Measurements from ENCODE around the gene SAMMSON. TPM values are rescaled to one million over a fixed set of nuclear protein-coding genes. Genes with fewer than 3 reads are reported as not detected.

The SAMMSON gene
- total and polyA plus RNA-seq, 2 of the 4 experiments (the other 2 are of a cell fraction): not detected

DNA sequence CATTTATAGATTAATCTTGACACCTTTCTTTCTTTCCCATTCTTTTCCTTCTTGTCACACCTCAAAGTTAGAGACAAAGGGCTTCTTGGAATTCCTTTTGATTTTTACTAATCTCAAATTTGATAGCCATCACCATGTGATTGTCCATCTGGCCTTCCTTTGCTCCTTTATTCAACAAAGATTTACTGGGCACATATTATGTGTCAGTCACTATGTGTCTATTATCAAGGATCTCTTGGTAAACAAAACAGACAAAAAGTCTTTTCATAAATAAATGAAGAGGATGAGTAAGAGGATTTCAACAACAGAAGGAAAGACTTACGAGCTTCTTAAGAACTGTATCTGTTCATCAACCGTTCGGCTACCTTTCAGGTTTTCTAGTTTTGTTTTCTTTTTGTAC, 56.5 kb downstream of the SAMMSON start:
- Histone ChIP-seq H2BK15ac (ENCODE audit: low read depth, low read length) (no peak overlapping the region), H3K4me3 (ENCODE audit: insufficient read depth, low read depth, low read length) (no peak overlapping the region), H3K4ac (ENCODE audit: low read depth, low read length) (no peak overlapping the region), H4K91ac (ENCODE audit: insufficient read depth, low read depth, low read length) (no peak overlapping the region), H3K14ac (replicated peaks; ENCODE audit: low read depth, low read length) (no peak overlapping the region), H3K79me1 (ENCODE audit: low read depth in 1 of 2, low read length in 2 of 2) (no peaks in the 10 kb centered on the region), H3K9me3 (ENCODE audit: control insufficient read depth, insufficient read depth, low read length) (no peaks in the 10 kb centered on the region), H2BK20ac (ENCODE audit: low read depth, low read length) (no peak overlapping the region), H3K27me3 (ENCODE audit: control insufficient read depth, insufficient read depth, low read length) (peaks cover 6% of the 10 kb centered on the region), H4K8ac (ENCODE audit: low read depth in 2 of 2, low read length in 2 of 2) (no peak overlapping the region), H3K18ac (ENCODE audit: low read depth, low read length) (no peak overlapping the region), H2AFZ (replicated peaks; ENCODE audit: low read length, poor library complexity) (no peak overlapping the region), H3K4me1 (ENCODE audit: control insufficient read depth, insufficient read depth, low read length) (no peaks in the 10 kb centered on the region), H3K4me2 (ENCODE audit: low read depth, low read length) (no peak overlapping the region), H3K23ac (ENCODE audit: low read depth, low read length) (no peak overlapping the region), H2BK5ac (ENCODE audit: low read depth, low read length, poor library complexity, severe bottlenecking) (no peak overlapping the region), H3K27ac (ENCODE audit: insufficient read depth, low read length) (no peak overlapping the region), H3K36me3 (ENCODE audit: control insufficient read depth, insufficient read depth, low read length) (no peaks in the 10 kb centered on the region), H2AK9ac (replicated peaks; ENCODE audit: low read depth, low read length, poor library complexity) (no peak overlapping the region), H2AK5ac (ENCODE audit: low read depth, low read length) (no peak overlapping the region), H4K5ac (ENCODE audit: low read depth, low read length) (no peak overlapping the region), H4K20me1 (ENCODE audit: insufficient read depth, low read length) (no peaks in the 10 kb centered on the region), H2BK120ac (ENCODE audit: low read depth, low read length) (no peak overlapping the region), H3K56ac (ENCODE audit: extremely low read depth, insufficient read depth, low read length) (no peak overlapping the region), H3K9ac (ENCODE audit: low read depth, low read length) (no peak overlapping the region), H3K9me1 (ENCODE audit: insufficient read depth, low read length) (no peaks in the 10 kb centered on the region)
- intact Hi-C loops (cut with micrococcal nuclease) (no loop called here), in situ Hi-C loops (cut with MboI; ENCODE audit: low sequenced_read_pairs) (loop anchor here (25.0 kb wide), 1 partner anchor 1606 kb away; no protein-coding TSS in a partner anchor), dilution Hi-C loops (cut with HindIII; ENCODE audit: low sequenced_read_pairs, unreplicated experiment) (no loop called here)
- POLR2A ChIA-PET (ENCODE audit: unreplicated experiment): no interaction called here
- DNase-seq (no peak), ATAC-seq (ENCODE audit: low read depth) (no peak)
- CTCF ChIA-PET: interaction anchor here (0.6 kb wide), 1 partner anchor 1592 kb away, joined by 3 read pairs; no protein-coding TSS in a partner anchor
- TF ChIP-seq RCOR1 (IDR thresholded peaks at IDR 0.05; ENCODE audit: insufficient replicate concordance, low read length): no peak
- no peak for TF ChIP-seq POLR2A (IDR thresholded peaks at IDR 0.05; ENCODE audit: low read depth, low read length)
- TF ChIP-seq MAZ (IDR thresholded peaks at IDR 0.05; ENCODE audit: borderline replicate concordance, low read depth, low read length): no peak
- no peak for TF ChIP-seq CHD1 (IDR thresholded peaks at IDR 0.05; ENCODE audit: low read depth, low read length)
- no peak for TF ChIP-seq SMC3 (IDR thresholded peaks at IDR 0.05; ENCODE audit: low read depth, low read length)
- TF ChIP-seq, protein P1, sequence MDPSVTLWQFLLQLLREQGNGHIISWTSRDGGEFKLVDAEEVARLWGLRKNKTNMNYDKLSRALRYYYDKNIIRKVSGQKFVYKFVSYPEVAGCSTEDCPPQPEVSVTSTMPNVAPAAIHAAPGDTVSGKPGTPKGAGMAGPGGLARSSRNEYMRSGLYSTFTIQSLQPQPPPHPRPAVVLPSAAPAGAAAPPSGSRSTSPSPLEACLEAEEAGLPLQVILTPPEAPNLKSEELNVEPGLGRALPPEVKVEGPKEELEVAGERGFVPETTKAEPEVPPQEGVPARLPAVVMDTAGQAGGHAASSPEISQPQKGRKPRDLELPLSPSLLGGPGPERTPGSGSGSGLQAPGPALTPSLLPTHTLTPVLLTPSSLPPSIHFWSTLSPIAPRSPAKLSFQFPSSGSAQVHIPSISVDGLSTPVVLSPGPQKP (IDR thresholded peaks at IDR 0.05; ENCODE audit: borderline replicate concordance, low read depth, low read length): no peak
- TF ChIP-seq NFE2L2 (IDR thresholded peaks at IDR 0.05; ENCODE audit: low read depth, low read length): no peak
- TF ChIP-seq RFX5 (IDR thresholded peaks at IDR 0.05; ENCODE audit: low read depth, low read length): no peak
- no peak for TF ChIP-seq CTCF (conservative IDR thresholded peaks at IDR 0.05; ENCODE audit: low read depth, low read length)
- no peak for TF ChIP-seq CEBPB (IDR thresholded peaks at IDR 0.05; ENCODE audit: low read depth, low read length)
- TF ChIP-seq FOS (IDR thresholded peaks at IDR 0.05; ENCODE audit: low read depth, low read length): no peak
- no peak for TF ChIP-seq MAFK (IDR thresholded peaks at IDR 0.05; ENCODE audit: low read depth, low read length)
- no peak for TF ChIP-seq RAD21 (IDR thresholded peaks at IDR 0.05; ENCODE audit: low read length)
- TF ChIP-seq BHLHE40 (IDR thresholded peaks at IDR 0.05; ENCODE audit: low read depth, low read length): no peak
- TF ChIP-seq MXI1 (IDR thresholded peaks at IDR 0.05; ENCODE audit: borderline replicate concordance, low read depth, low read length): no peak
- TF ChIP-seq, protein P2, sequence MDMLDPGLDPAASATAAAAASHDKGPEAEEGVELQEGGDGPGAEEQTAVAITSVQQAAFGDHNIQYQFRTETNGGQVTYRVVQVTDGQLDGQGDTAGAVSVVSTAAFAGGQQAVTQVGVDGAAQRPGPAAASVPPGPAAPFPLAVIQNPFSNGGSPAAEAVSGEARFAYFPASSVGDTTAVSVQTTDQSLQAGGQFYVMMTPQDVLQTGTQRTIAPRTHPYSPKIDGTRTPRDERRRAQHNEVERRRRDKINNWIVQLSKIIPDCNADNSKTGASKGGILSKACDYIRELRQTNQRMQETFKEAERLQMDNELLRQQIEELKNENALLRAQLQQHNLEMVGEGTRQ (IDR thresholded peaks at IDR 0.05; ENCODE audit: low read depth, low read length): no peak
- BruUV-seq (replicated peaks): no TSS peak
- WGBS, 2 experiments (ENCODE audit: extremely low coverage in 2 of 2, insufficient read length in 1 of 2): no CpG with 5 or more reads among the region's 3 CpGs
